Neural progenitor cell (in vitro differentiated cells): Measurements from ENCODE around the gene ITGA1. TPM values are rescaled to one million over a fixed set of nuclear protein-coding genes. Genes with fewer than 3 reads are reported as not detected.

ENCODE experiments used
- DNase-seq: peaks from one replicate; pipeline ENCODE4 v3.0.0-alpha.2; 2016; ENCODE audit warnings: low spot score
- H2AFZ ChIP-seq: fragments of 200-600 bp; sonication (generic); replicated peaks from 2 replicates; pipeline ENCODE4 v1.6.1; 2016; ENCODE audit warnings: antibody characterized with exemption
- H3F3A ChIP-seq: fragments of 200-600 bp; sonication (generic); 2 replicates; pipeline ENCODE4 v1.6.1; 2016; ENCODE audit warnings: antibody characterized with exemption, low read depth
- H3K27ac ChIP-seq: fragments of 200-600 bp; sonication (generic); 2 replicates; pipeline ENCODE4 v1.5.1; 2016; ENCODE audit warnings: mild to moderate bottlenecking
- H3K27me3 ChIP-seq: fragments of 200-600 bp; sonication (generic); 2 replicates; pipeline ENCODE4 v1.6.1; 2016; ENCODE audit warnings: mild to moderate bottlenecking, moderate library complexity
- H3K36me3 ChIP-seq: fragments of 200-600 bp; sonication (generic); 2 replicates; pipeline ENCODE4 v1.5.1; 2016
- H3K4me1 ChIP-seq: fragments of 200-600 bp; sonication (generic); 2 replicates; pipeline ENCODE4 v1.6.1; 2016; ENCODE audit warnings: mixed run types
- H3K4me2 ChIP-seq: fragments of 200-600 bp; sonication (generic); 2 replicates; pipeline ENCODE4 v1.6.1; 2016
- H3K4me3 ChIP-seq: fragments of 200-600 bp; sonication (generic); 2 replicates; pipeline ENCODE4 v1.5.1; 2016
- H3K79me2 ChIP-seq: fragments of 200-600 bp; sonication (generic); 2 replicates; pipeline ENCODE4 v1.6.1; 2016; ENCODE audit warnings: low read depth
- H3K9ac ChIP-seq: fragments of 200-600 bp; sonication (generic); 2 replicates; pipeline ENCODE4 v1.6.1; 2016
- H3K9me3 ChIP-seq: fragments of 200-600 bp; sonication (generic); 2 replicates; pipeline ENCODE4 v1.5.1; 2016; ENCODE audit warnings: low read depth
- H4K20me1 ChIP-seq: fragments of 200-600 bp; sonication (generic); 2 replicates; pipeline ENCODE4 v1.6.1; 2016; ENCODE audit warnings: low read depth
- H3K27ac Mint-ChIP-seq: 3 replicates; pipeline ENCODE4 v1.8.0; 2021; ENCODE audit warnings: mixed read lengths
- H3K27me3 Mint-ChIP-seq: 2 replicates; pipeline ENCODE4 v1.8.0; 2022; ENCODE audit warnings: low read depth, mild to moderate bottlenecking, inconsistent platforms, moderate library complexity, mixed read lengths; ENCODE audit not compliant: insufficient read depth
- H3K36me3 Mint-ChIP-seq: 3 replicates; pipeline ENCODE4 v1.8.0; 2021; ENCODE audit warnings: mixed read lengths
- H3K4me1 Mint-ChIP-seq: 3 replicates; pipeline ENCODE4 v1.8.0; 2021; ENCODE audit warnings: mixed read lengths
- H3K4me3 Mint-ChIP-seq: 3 replicates; pipeline ENCODE4 v1.8.0; 2021; ENCODE audit warnings: mild to moderate bottlenecking, moderate library complexity, mixed read lengths
- H3K9me3 Mint-ChIP-seq: 3 replicates; pipeline ENCODE4 v1.8.0; 2020; ENCODE audit warnings: mixed read lengths
- CTCF ChIP-seq: fragments of 200-600 bp; sonication (generic); IDR thresholded peaks from 2 replicates; pipeline ENCODE4 v1.5.1; 2017; ENCODE audit warnings: antibody characterized with exemption, mild to moderate bottlenecking
- EZH2 ChIP-seq: fragments of 200-600 bp; sonication (generic); IDR thresholded peaks from 2 replicates; pipeline ENCODE4 v1.6.1; 2017; ENCODE audit warnings: antibody characterized with exemption, mild to moderate bottlenecking, moderate library complexity
- EZH2phosphoT487 ChIP-seq: fragments of 200-600 bp; sonication (generic); IDR thresholded peaks from 2 replicates; pipeline ENCODE4 v1.6.1; 2017; ENCODE audit warnings: antibody characterized with exemption
- total RNA-seq: library from RNA; depleted of rRNA; stranded (reverse); fragments of >200 nt; gene quantifications from 2 replicates; pipeline ENCODE4 v1.2.3, GENCODE V29; 2015; ENCODE audit warnings: low replicate concordance

ITGA1 gene
- total RNA-seq, 1 donor from 2014 or later = 2.2 TPM

DNA sequence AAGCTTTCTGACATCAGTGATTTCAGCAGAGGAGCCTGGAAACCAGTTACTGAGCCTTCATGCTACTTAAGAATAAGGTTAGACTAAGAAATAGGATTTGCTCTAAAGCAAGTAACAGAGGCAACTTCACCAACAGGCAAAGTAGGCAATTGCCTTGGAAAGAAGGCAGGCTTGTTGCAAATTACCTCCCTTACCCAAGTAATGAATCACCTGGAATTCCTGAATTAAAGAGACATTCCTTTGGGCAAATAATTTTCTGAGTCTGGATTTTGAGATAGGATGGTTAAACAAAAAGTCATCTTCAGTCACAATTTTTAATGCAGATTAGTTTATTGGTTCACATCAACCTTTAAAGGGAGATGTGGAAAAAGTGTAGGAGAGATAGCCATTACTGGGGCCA, 92.8 kb downstream of the ITGA1 start:
- Histone ChIP-seq H3K9me3 (no peaks in the 10 kb centered on the region), H3K27me3 (no peaks in the 10 kb centered on the region), H3K36me3 (no peaks in the 10 kb centered on the region), H3K4me2 (no peak overlapping the region), H3K4me3 (no peak overlapping the region), H3K79me2 (no peaks in the 10 kb centered on the region), H3F3A (no peaks in the 10 kb centered on the region), H2AFZ (no peak overlapping the region), H3K27ac (no peak overlapping the region), H4K20me1 (no peaks in the 10 kb centered on the region), H3K4me1 (no peaks in the 10 kb centered on the region), H3K9ac (no peak overlapping the region)
- H3K27ac Mint-ChIP-seq = peak overlapping the region; percentile 47
- H3K4me3 Mint-ChIP-seq = no peak overlapping the region
- no peak for TF ChIP-seq CTCF
- no peak for TF ChIP-seq EZH2phosphoT487
- no peak for TF ChIP-seq EZH2
- H3K9me3 Mint-ChIP-seq = no peaks in the 10 kb centered on the region
- H3K4me1 Mint-ChIP-seq = no peaks in the 10 kb centered on the region
- H3K27me3 Mint-ChIP-seq = peaks cover 2% of the 10 kb centered on the region
- no peak for DNase-seq
- H3K36me3 Mint-ChIP-seq = no peaks in the 10 kb centered on the region

- no peak for DNase-seq
- H3K27me3 Mint-ChIP-seq = peaks cover 2% of the 10 kb centered on the region
- no peak overlapping the region for H3K9ac ChIP-seq
- H3K4me3 Mint-ChIP-seq = no peak overlapping the region
- no peak overlapping the region for H3K4me3 ChIP-seq
- no peaks in the 10 kb centered on the region for H3K4me1 ChIP-seq
- no peaks in the 10 kb centered on the region for H3K27me3 ChIP-seq
- H4K20me1 ChIP-seq = no peaks in the 10 kb centered on the region
- no peaks in the 10 kb centered on the region for H3K36me3 Mint-ChIP-seq
- H3K36me3 ChIP-seq = no peaks in the 10 kb centered on the region
- H3K79me2 ChIP-seq = no peaks in the 10 kb centered on the region
- H3K4me2 ChIP-seq = no peak overlapping the region
- TF ChIP-seq CTCF (no peak), EZH2 (no peak), EZH2phosphoT487 (no peak)
- H3K9me3 Mint-ChIP-seq = no peaks in the 10 kb centered on the region
- H3K9me3 ChIP-seq = no peaks in the 10 kb centered on the region
- no peaks in the 10 kb centered on the region for H3K4me1 Mint-ChIP-seq
- H3K27ac Mint-ChIP-seq = no peak overlapping the region
- no peak overlapping the region for H3K27ac ChIP-seq
- no peak overlapping the region for H2AFZ ChIP-seq
- H3F3A ChIP-seq = no peaks in the 10 kb centered on the region
Measured at GRCh38 chr5:52881468-52881867, 93.8 kb downstream of the ITGA1 start.

- Mint-ChIP-seq H3K27me3 (peaks cover 2% of the 10 kb centered on the region), H3K36me3 (no peaks in the 10 kb centered on the region), H3K4me1 (no peaks in the 10 kb centered on the region), H3K9me3 (no peaks in the 10 kb centered on the region), H3K4me3 (no peak overlapping the region), H3K27ac (no peak overlapping the region)
- H4K20me1 ChIP-seq = no peaks in the 10 kb centered on the region
- no peak overlapping the region for H3K4me2 ChIP-seq
- no peaks in the 10 kb centered on the region for H3K36me3 ChIP-seq
- H3K9ac ChIP-seq = no peak overlapping the region
- no peaks in the 10 kb centered on the region for H3K9me3 ChIP-seq
- H3K79me2 ChIP-seq = no peaks in the 10 kb centered on the region
- no peaks in the 10 kb centered on the region for H3K27me3 ChIP-seq
- peaks cover 7% of the 10 kb centered on the region for H3K4me1 ChIP-seq
- H3K27ac ChIP-seq = no peak overlapping the region
- no peak overlapping the region for H3K4me3 ChIP-seq
- DNase-seq = no peak
- TF ChIP-seq CTCF = no peak
- no peak for TF ChIP-seq EZH2phosphoT487
- TF ChIP-seq EZH2 = no peak
- H2AFZ ChIP-seq = no peak overlapping the region
- H3F3A ChIP-seq = no peaks in the 10 kb centered on the region
Measured at GRCh38 chr5:52883110-52883509, 95.4 kb downstream of the ITGA1 start.
